GM19438 (cell line): Measurements from ENCODE around the gene CDH12.
"Not testable (repeated sequence)": the region's sequence is repeated elsewhere in the genome, so short reads cannot be mapped to it uniquely, and the experiment has no call there.

Experiments
- ATAC-seq: cut with Tn5 transposase; IDR thresholded peaks from one replicate; pipeline ENCODE4 v1.9.1; 2021; ENCODE audit warnings: low read depth; ENCODE audit not compliant: unreplicated experiment

Gene CDH12

GRCh38 chr5:22188651-22189050 lies 664.5 kb downstream of the CDH12 start:
- not testable (repeated sequence) for ATAC-seq

DNA sequence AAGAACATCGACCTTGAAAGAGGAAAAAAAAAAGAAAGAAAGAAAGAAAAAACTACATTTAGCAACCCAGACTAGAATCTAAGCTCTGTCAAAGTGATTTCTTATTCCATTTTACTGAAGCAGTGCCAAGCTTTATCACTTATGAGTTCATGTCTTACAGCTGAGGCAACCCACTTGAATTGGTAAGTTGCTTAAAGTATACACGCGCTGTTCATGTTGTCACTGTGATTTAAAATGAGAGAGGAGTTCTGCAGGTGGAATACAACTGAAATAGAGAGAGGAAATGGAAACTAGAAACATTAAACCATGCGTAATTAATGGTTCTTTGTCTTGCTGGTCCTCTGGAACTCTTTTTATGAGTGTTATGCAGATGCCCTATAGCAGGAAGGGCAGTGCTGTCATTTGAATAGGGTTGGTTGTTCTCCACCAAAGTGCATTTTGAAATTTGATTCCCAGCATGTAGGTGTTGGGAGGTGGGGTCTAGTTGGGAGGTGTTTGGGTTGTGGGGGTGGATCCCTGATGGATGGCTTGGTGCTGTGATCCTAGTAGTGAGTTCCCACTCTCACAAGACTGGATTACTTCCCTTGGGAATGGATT lies 665.4 kb downstream of the CDH12 start:
- ATAC-seq: not testable (repeated sequence)

DNA sequence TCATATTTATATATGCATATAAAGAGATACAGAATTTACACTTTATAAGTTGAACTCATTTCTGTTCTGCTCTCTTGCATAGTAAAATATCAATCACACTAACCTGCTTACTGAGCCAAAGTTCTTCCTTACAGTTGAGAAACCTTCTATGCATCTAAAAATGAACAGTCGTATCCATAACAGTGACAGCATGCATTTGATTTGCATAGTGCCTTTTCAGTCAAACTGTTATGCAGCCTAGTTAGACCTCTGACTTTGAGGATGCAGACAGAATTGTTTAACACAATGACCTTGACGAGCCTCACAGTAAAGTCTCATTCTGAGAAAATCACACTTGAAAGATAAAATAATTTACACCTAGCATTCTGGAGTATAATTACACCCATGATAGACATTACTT lies 683.9 kb downstream of the CDH12 start:
- not testable (repeated sequence) for ATAC-seq

- ATAC-seq: not testable (repeated sequence)
Observed at GRCh38 chr5:22168704-22169103, 684.4 kb downstream of the CDH12 start.

GRCh38 chr5:22165931-22166330 lies 687.2 kb downstream of the CDH12 start:
- not testable (repeated sequence) for ATAC-seq

- ATAC-seq: not testable (repeated sequence)
Observed at GRCh38 chr5:22164910-22165748, 688.0 kb downstream of the CDH12 start.

GRCh38 chr5:22156953-22157352 lies 696.2 kb downstream of the CDH12 start:
- ATAC-seq: not testable (repeated sequence)

DNA sequence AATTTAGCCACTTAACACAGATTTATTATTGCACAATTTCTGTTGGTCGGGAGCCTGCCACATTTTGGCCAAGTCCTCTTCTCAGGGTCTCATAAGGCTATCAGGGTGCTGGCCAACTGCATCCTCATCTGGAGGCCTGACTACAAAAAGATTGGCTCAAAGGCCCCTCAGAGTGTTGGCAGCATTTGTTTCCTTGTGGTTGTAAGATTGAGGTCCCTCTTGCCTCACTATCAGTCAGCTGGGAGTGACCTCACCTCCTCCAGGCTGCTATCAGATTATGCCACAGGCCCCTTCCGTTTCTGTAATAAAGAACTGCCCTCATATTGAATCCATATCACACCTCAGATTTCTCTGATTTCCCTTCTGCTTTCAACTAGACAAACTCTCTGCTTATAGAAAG lies 698.4 kb downstream of the CDH12 start:
- not testable (repeated sequence) for ATAC-seq

DNA sequence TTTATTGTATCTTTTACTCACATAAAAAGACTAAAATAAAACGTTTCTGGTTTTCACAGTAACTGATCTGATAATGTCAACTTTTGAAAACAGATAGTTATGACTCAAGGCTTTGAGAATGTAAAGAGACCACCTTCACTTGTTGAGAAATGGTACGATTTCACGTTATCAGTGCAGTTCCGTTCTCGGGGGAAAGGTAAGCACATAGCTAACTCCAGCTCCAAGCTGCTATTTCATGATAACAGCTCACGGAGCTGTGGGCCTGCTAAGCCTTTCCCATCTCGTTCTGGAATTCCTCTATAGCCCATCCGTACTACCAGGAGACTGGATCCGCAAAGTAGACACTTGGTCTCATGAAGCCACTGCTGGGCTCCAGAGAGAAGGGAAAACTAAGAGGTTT lies 701.3 kb downstream of the CDH12 start:
- ATAC-seq: not testable (repeated sequence)

DNA sequence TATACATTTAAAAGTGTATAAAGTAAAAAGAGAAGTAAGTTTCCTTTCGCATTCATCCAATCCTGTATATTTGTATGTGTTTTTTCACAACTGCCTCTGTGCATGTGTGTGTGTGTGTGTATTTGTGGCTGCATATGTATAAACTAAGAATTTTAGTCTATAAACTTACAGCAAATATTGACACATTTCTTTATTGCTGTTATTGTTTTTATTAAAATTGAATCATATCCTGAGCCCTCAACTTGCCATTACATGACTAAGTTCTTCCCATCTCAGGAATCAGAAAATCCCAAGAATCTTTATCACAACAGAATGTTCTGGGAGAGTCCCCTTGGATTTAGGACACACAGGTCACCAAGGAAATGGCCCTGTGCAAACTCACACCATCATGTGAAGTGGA lies 712.7 kb downstream of the CDH12 start:
- ATAC-seq: not testable (repeated sequence)

DNA sequence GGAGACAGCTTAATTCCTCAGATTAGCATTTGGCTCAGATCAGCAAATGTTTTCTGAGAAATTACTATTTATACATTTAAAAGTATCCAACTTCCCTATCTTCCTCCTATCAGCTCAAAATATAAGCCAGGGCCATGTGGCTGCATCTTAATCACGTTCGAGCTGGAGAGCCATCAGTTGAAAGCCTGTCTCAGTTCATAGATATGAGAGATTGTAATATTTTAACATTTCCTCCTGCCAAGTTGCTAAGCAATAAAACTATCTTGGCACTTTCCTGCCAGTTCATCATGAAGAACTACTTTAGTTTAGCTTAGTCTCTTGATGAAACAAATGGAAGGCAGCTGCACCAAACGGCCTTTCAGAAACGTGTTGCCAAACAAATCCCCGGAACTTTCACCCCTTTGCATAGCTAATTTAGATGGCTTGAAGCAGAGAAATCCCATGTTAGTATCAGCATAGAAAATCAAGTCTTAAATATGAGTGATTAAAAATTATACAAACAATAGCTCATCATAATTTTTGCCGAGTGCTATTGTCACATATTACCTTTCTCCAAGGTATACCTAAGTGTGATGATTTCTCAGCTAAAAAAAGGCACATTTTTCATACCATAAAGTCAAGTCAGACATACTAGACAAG lies 713.4 kb downstream of the CDH12 start:
- ATAC-seq: not testable (repeated sequence)

GRCh38 chr5:22111320-22111719 lies 741.8 kb downstream of the CDH12 start:
- no peak for ATAC-seq

DNA sequence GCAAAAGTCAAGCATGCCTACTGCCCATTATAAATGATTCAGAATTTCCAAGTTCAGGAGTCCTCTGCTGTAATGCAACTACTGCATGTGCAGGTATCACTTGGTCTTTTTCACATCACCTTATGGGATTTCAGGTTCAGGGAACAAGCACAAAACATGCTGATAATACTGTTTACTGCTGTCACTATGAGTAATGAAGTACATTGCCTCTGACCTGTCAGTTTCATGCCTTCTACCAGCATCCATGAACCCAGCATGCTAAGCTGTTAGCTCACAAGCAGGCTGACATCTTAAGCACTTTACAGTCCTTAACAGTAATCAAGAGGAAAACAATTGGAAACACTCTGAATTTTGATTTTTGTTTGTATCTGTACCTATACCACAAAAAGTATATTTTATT lies 743.8 kb downstream of the CDH12 start:
- no peak for ATAC-seq

DNA sequence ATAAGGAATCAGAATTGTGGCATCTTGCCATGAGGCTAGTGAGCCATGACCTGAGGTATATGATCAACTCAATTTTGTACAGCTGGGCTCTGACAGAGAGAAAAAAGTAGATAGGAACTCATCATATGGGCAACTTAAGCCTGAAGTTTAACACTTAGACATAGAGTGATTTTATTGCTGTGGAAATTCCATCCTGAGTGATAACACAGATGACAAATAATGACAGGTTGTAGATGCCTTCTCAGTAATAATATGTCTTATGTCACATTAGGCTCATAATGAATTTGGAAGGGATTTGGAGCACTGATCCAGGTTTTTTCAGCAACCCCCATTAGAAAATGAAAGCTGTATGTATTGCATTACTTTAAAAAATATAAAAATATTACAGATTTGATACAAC lies 744.6 kb downstream of the CDH12 start:
- no peak for ATAC-seq

- ATAC-seq: no peak
Observed at GRCh38 chr5:22102823-22103359, 750.3 kb downstream of the CDH12 start.

DNA sequence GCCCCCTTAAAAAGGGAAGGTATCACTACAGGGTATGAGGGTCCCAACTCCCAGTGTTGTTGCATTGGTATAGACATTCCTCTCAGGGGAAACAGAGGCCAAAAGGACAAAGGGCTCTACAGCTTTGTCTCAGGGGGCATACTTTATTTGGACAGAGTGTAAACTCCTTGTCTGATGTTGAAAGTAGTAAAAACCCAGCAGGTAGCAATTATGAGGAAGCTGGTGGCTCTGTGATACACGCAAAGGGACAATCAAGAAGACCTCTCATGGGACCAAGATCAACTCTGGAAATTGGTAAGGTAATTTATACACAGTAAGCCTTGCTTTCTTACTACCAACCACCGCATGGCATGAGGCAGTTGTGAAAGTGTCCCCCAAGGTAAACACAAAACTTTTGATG lies 764.6 kb downstream of the CDH12 start:
- no peak for ATAC-seq

GRCh38 chr5:22079566-22079965 lies 773.6 kb downstream of the CDH12 start:
- no peak for ATAC-seq

DNA sequence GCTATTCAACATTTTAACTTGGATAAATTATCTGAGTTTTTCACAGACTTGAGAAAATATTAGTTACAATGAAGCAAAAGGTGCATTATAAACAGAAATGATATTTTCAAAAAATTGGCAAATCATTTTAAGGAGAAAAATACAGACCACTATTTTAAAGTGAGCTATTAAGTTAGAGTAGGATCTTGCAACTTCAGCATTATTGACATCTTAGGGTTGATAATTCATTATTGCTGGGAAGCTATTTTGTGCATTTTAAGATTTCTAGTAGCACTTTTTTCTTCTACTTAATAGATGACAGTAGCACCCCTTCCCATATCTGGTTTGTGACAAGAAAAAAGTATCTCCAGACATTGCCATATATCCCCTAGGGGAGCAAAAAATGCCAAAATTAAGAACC lies 774.1 kb downstream of the CDH12 start:
- no peak for ATAC-seq

DNA sequence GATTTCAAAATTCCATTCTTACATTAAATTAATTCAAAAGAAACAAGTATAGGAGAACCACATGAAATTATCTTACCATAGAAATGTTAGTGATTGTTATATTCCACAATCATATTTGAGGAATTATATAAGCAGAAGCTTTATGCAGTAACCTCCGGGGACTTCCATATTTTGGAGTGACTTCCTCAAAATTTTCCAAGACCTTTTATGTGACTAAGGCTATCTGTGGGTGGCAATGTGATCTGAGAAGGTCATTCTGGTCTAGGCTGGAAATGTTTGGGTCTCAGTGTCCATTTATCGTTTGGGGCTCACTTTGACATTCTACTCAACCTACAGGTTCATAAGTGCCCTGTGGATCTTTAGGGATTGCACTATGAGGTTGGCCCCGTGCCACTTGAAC lies 776.6 kb downstream of the CDH12 start:
- no peak for ATAC-seq

DNA sequence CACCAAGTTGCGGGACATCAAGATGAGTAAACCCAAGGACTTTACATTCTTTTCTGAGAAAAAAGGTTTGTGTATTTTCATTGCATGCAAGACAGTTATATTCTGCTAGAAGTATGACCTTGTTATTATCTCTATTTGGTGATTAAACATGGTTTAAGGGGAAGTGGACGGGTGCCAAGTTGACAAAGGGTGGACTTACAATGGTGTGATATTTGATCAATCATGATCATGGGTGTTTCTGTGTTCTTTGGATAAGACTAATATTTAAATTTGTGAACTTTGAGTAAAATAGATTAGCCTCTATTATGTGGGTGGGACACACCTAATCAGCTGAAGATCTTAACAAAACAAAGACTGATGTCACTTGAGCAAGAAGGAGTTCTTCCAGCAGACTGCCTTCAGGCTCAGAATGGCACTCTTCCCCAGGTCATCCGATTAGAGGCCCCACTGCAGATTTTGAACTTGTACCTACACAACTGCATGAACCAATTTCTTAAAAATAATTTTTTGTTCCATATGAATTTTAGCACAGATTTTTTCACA lies 782.9 kb downstream of the CDH12 start:
- ATAC-seq: no peak

DNA sequence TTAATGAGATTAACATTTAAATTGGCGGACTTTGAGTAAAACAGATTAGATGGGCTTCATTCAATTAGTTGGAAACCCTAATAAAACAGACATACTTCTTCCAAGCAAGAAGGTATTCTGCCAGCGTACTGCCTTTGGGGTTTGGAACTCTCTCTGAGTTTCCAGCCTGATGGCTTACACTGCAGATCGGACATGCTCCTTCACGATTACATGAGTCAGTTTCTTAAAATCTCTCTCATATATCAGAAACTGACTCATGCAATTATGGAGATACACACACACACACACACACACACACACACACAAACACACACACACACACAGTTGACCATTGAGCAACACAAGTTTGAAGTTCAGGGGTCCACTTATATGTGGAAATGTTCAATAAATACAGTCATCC lies 789.4 kb downstream of the CDH12 start:
- no peak for ATAC-seq
